ENCODE measurements around the gene SMAP2.

DNA sequence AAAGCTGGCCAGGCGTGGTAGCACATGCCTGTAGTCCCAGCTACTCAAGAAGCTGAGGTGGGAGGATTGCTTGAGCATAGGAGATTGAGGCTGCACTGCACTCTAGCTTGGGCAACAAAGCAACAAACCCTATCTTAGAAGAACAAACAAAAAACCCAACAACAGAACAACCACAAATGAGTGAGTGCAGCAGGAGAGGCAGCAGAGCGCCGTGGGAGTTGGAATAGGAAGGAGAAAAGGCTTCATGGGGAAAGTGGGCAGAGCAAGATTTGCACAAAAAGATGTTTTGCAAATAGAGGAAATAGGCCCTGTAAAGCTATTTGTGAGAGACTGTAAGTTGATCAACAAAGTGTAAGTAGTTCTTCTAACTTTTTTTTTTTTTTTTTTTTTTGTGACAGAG lies 19.6 kb downstream of the SMAP2 start:
- TF ChIP-seq, protein P1, sequence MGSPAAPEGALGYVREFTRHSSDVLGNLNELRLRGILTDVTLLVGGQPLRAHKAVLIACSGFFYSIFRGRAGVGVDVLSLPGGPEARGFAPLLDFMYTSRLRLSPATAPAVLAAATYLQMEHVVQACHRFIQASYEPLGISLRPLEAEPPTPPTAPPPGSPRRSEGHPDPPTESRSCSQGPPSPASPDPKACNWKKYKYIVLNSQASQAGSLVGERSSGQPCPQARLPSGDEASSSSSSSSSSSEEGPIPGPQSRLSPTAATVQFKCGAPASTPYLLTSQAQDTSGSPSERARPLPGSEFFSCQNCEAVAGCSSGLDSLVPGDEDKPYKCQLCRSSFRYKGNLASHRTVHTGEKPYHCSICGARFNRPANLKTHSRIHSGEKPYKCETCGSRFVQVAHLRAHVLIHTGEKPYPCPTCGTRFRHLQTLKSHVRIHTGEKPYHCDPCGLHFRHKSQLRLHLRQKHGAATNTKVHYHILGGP (tag by site-specific recombination; IDR thresholded peaks at IDR 0.05) = no peak
- TF ChIP-seq REPIN1 (tag by site-specific recombination; IDR thresholded peaks at IDR 0.05; ENCODE audit: low read depth) (no peak), ZBTB7A (tag by site-specific recombination; IDR thresholded peaks at IDR 0.05; ENCODE audit: low read depth) (no peak), HOXA7 (CRISPR knock-in tag; IDR thresholded peaks at IDR 0.05; ENCODE audit: borderline replicate concordance) (no peak), ZNF274 (IDR thresholded peaks at IDR 0.05; ENCODE audit: low read length) (no peak), ZNF274 (tag by site-specific recombination; IDR thresholded peaks at IDR 0.05; ENCODE audit: borderline replicate concordance) (no peak)
- TF ChIP-seq, protein P2, sequence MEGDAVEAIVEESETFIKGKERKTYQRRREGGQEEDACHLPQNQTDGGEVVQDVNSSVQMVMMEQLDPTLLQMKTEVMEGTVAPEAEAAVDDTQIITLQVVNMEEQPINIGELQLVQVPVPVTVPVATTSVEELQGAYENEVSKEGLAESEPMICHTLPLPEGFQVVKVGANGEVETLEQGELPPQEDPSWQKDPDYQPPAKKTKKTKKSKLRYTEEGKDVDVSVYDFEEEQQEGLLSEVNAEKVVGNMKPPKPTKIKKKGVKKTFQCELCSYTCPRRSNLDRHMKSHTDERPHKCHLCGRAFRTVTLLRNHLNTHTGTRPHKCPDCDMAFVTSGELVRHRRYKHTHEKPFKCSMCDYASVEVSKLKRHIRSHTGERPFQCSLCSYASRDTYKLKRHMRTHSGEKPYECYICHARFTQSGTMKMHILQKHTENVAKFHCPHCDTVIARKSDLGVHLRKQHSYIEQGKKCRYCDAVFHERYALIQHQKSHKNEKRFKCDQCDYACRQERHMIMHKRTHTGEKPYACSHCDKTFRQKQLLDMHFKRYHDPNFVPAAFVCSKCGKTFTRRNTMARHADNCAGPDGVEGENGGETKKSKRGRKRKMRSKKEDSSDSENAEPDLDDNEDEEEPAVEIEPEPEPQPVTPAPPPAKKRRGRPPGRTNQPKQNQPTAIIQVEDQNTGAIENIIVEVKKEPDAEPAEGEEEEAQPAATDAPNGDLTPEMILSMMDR (tag by site-specific recombination; IDR thresholded peaks at IDR 0.05) = no peak
- TF ChIP-seq, protein P3, sequence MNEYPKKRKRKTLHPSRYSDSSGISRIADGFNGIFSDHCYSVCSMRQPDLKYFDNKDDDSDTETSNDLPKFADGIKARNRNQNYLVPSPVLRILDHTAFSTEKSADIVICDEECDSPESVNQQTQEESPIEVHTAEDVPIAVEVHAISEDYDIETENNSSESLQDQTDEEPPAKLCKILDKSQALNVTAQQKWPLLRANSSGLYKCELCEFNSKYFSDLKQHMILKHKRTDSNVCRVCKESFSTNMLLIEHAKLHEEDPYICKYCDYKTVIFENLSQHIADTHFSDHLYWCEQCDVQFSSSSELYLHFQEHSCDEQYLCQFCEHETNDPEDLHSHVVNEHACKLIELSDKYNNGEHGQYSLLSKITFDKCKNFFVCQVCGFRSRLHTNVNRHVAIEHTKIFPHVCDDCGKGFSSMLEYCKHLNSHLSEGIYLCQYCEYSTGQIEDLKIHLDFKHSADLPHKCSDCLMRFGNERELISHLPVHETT (tag by site-specific recombination; IDR thresholded peaks at IDR 0.05) = no peak
